Activated CD4-positive, alpha-beta T cell treated with anti-CD3 and anti-CD28 coated beads, Interleukin-2, amount 10 ng/mL, durations not matched to agents 24 days and 14 days (primary cell): ENCODE data around the gene INHBB. TPM values are rescaled to one million over a fixed set of nuclear protein-coding genes. Genes with fewer than 3 reads are reported as not detected.
"Not testable (repeated sequence)": the region's sequence is repeated elsewhere in the genome, so short reads cannot be mapped to it uniquely, and the experiment has no call there.

Experiments
- DNase-seq: peaks from one replicate; pipeline ENCODE4 v3.0.0; 2022
- H3K27ac Mint-ChIP-seq: one replicate; pipeline ENCODE4 v1.8.0; 2022; ENCODE audit warnings: mild to moderate bottlenecking, mixed read lengths
- H3K27me3 Mint-ChIP-seq: one replicate; pipeline ENCODE4 v1.8.0; 2022; ENCODE audit warnings: mixed read lengths
- H3K36me3 Mint-ChIP-seq: one replicate; pipeline ENCODE4 v1.8.0; 2022; ENCODE audit warnings: low read depth, mild to moderate bottlenecking, mixed read lengths
- H3K4me1 Mint-ChIP-seq: one replicate; pipeline ENCODE4 v1.8.0; 2021; ENCODE audit warnings: mixed read lengths
- H3K4me3 Mint-ChIP-seq: one replicate; pipeline ENCODE4 v1.8.0; 2022; ENCODE audit warnings: mild to moderate bottlenecking, moderate library complexity, mixed read lengths
- H3K9me3 Mint-ChIP-seq: one replicate; pipeline ENCODE4 v1.8.0; 2021; ENCODE audit warnings: mixed read lengths
- intact Hi-C: fragments of 100-400 bp; cut with micrococcal nuclease; formaldehyde crosslinking; loops from one replicate; pipeline ENCODE4 v1.15.1; 2023
- total RNA-seq: library from RNA; stranded (reverse); gene quantifications from 2 replicates; pipeline ENCODE4 v1.2.3, GENCODE V29; 2022

Gene INHBB
- total RNA-seq, 1 donor from 2014 or later = not detected

- Mint-ChIP-seq H3K36me3 (no peaks in the 10 kb centered on the region), H3K27ac (no peak overlapping the region)
Observed at GRCh38 chr2:120319686-120320317, 26.1 kb upstream of the INHBB start.

GRCh38 chr2:120320318-120320851 lies 25.6 kb upstream of the INHBB start:
- no peak for DNase-seq
- intact Hi-C loops = no loop called here
- H3K36me3 Mint-ChIP-seq = no peaks in the 10 kb centered on the region
- H3K4me3 Mint-ChIP-seq = no peak overlapping the region
- peaks cover 7% of the 10 kb centered on the region for H3K27me3 Mint-ChIP-seq
- no peaks in the 10 kb centered on the region for H3K9me3 Mint-ChIP-seq
- H3K4me1 Mint-ChIP-seq = peaks cover 8% of the 10 kb centered on the region
- no peak overlapping the region for H3K27ac Mint-ChIP-seq

More at GRCh38 chr2:120319686-120320317, 26.1 kb upstream of the INHBB start:
- DNase-seq = no peak
- no peaks in the 10 kb centered on the region for H3K9me3 Mint-ChIP-seq
- H3K4me3 Mint-ChIP-seq = no peak overlapping the region
- intact Hi-C loops = loop anchor here (10.0 kb wide), 1 partner anchor 305 kb away; the partner anchor contains the start of gene EPB41L5
- H3K4me1 Mint-ChIP-seq = peaks cover 12% of the 10 kb centered on the region
- H3K27me3 Mint-ChIP-seq = peaks cover 7% of the 10 kb centered on the region

GRCh38 chr2:120320887-120321556 lies 24.9 kb upstream of the INHBB start:
- H3K4me1 Mint-ChIP-seq, H3K27ac Mint-ChIP-seq, H3K4me3 Mint-ChIP-seq, intact Hi-C loops, H3K9me3 Mint-ChIP-seq, H3K36me3 Mint-ChIP-seq, DNase-seq, H3K27me3 Mint-ChIP-seq: not testable (repeated sequence)

- peaks cover 7% of the 10 kb centered on the region for H3K27me3 Mint-ChIP-seq
- no peaks in the 10 kb centered on the region for H3K9me3 Mint-ChIP-seq
- no peak overlapping the region for H3K4me3 Mint-ChIP-seq
- no peak overlapping the region for H3K27ac Mint-ChIP-seq
- intact Hi-C loops = no loop called here
- no peaks in the 10 kb centered on the region for H3K36me3 Mint-ChIP-seq
- peaks cover 6% of the 10 kb centered on the region for H3K4me1 Mint-ChIP-seq
- no peak for DNase-seq
Observed at GRCh38 chr2:120321721-120322284, 24.1 kb upstream of the INHBB start.

- intact Hi-C loops = no loop called here
- H3K27ac Mint-ChIP-seq = no peak overlapping the region
- no peak overlapping the region for H3K4me3 Mint-ChIP-seq
- H3K9me3 Mint-ChIP-seq = no peaks in the 10 kb centered on the region
- peaks cover 7% of the 10 kb centered on the region for H3K27me3 Mint-ChIP-seq
- H3K4me1 Mint-ChIP-seq = peaks cover 6% of the 10 kb centered on the region
- H3K36me3 Mint-ChIP-seq = no peaks in the 10 kb centered on the region
- no peak for DNase-seq
Observed at GRCh38 chr2:120322329-120322728, 23.6 kb upstream of the INHBB start.

- Mint-ChIP-seq H3K27ac (no peak overlapping the region), H3K36me3 (no peaks in the 10 kb centered on the region), H3K27me3 (peaks cover 7% of the 10 kb centered on the region), H3K4me1 (peaks cover 5% of the 10 kb centered on the region), H3K4me3 (no peak overlapping the region), H3K9me3 (no peaks in the 10 kb centered on the region)
- DNase-seq = no peak
- intact Hi-C loops = no loop called here
Observed at GRCh38 chr2:120323214-120323613, 22.7 kb upstream of the INHBB start.

- DNase-seq = no peak
- Mint-ChIP-seq H3K27ac (no peak overlapping the region), H3K36me3 (no peaks in the 10 kb centered on the region), H3K4me3 (no peak overlapping the region), H3K4me1 (peaks cover 4% of the 10 kb centered on the region), H3K27me3 (peaks cover 10% of the 10 kb centered on the region), H3K9me3 (no peaks in the 10 kb centered on the region)
- intact Hi-C loops = no loop called here
Observed at GRCh38 chr2:120323807-120324399, 22.0 kb upstream of the INHBB start.

- peaks cover 13% of the 10 kb centered on the region for H3K27me3 Mint-ChIP-seq
- H3K27ac Mint-ChIP-seq = no peak overlapping the region
- H3K9me3 Mint-ChIP-seq = no peaks in the 10 kb centered on the region
- DNase-seq = no peak
- H3K4me3 Mint-ChIP-seq = no peak overlapping the region
- no peaks in the 10 kb centered on the region for H3K36me3 Mint-ChIP-seq
- intact Hi-C loops = no loop called here
- peaks cover 4% of the 10 kb centered on the region for H3K4me1 Mint-ChIP-seq
Observed at GRCh38 chr2:120324933-120325332, 21.0 kb upstream of the INHBB start.

GRCh38 chr2:120326066-120326465 lies 19.9 kb upstream of the INHBB start:
- H3K27me3 Mint-ChIP-seq = peaks cover 20% of the 10 kb centered on the region
- H3K4me1 Mint-ChIP-seq = peaks cover 4% of the 10 kb centered on the region
- H3K27ac Mint-ChIP-seq = no peak overlapping the region
- no peak for DNase-seq
- H3K36me3 Mint-ChIP-seq = no peaks in the 10 kb centered on the region
- no peaks in the 10 kb centered on the region for H3K9me3 Mint-ChIP-seq
- no peak overlapping the region for H3K4me3 Mint-ChIP-seq
- intact Hi-C loops = no loop called here

GRCh38 chr2:120330946-120331822 lies 14.8 kb upstream of the INHBB start:
- Mint-ChIP-seq H3K36me3 (no peaks in the 10 kb centered on the region), H3K27ac (no peak overlapping the region), H3K27me3 (peaks cover 32% of the 10 kb centered on the region), H3K4me1 (no peaks in the 10 kb centered on the region), H3K4me3 (no peak overlapping the region), H3K9me3 (peaks cover 4% of the 10 kb centered on the region)
- intact Hi-C loops = no loop called here
- no peak for DNase-seq

GRCh38 chr2:120331903-120332302 lies 14.0 kb upstream of the INHBB start:
- peaks cover 4% of the 10 kb centered on the region for H3K9me3 Mint-ChIP-seq
- H3K36me3 Mint-ChIP-seq = no peaks in the 10 kb centered on the region
- DNase-seq = no peak
- intact Hi-C loops = no loop called here
- H3K27me3 Mint-ChIP-seq = peaks cover 34% of the 10 kb centered on the region
- no peak overlapping the region for H3K27ac Mint-ChIP-seq
- no peaks in the 10 kb centered on the region for H3K4me1 Mint-ChIP-seq
- H3K4me3 Mint-ChIP-seq = no peak overlapping the region

GRCh38 chr2:120332384-120332783 lies 13.6 kb upstream of the INHBB start:
- H3K27ac Mint-ChIP-seq = no peak overlapping the region
- no peaks in the 10 kb centered on the region for H3K36me3 Mint-ChIP-seq
- no peaks in the 10 kb centered on the region for H3K4me1 Mint-ChIP-seq
- H3K4me3 Mint-ChIP-seq = no peak overlapping the region
- H3K9me3 Mint-ChIP-seq = peaks cover 4% of the 10 kb centered on the region
- peaks cover 36% of the 10 kb centered on the region for H3K27me3 Mint-ChIP-seq
- intact Hi-C loops = no loop called here
- no peak for DNase-seq

- Mint-ChIP-seq H3K36me3 (no peaks in the 10 kb centered on the region), H3K4me1 (no peaks in the 10 kb centered on the region), H3K27me3 (peaks cover 46% of the 10 kb centered on the region), H3K4me3 (no peak overlapping the region), H3K27ac (no peak overlapping the region), H3K9me3 (peaks cover 4% of the 10 kb centered on the region)
- DNase-seq = no peak
- intact Hi-C loops = no loop called here
Observed at GRCh38 chr2:120334068-120334467, 11.9 kb upstream of the INHBB start.
